GM23338 (cell line): ENCODE measurements around the gene NAPSA. TPM values are rescaled to one million over a fixed set of nuclear protein-coding genes. Genes with fewer than 3 reads are reported as not detected.

Source experiments
- ATAC-seq: fragments of 200-7000 bp; cut with Tn5 transposase; 3 replicates; pipeline ENCODE4 v1.9.1; 2020
- DNase-seq: peaks from one replicate; pipeline ENCODE4 v3.0.0-alpha.2; 2015; ENCODE audit warnings: low spot score
- H2AFZ ChIP-seq: fragments of 200-600 bp; sonication (generic); 2 replicates; pipeline ENCODE4 v1.8.0; 2016; ENCODE audit warnings: antibody characterized with exemption, mild to moderate bottlenecking, moderate library complexity
- H3F3A ChIP-seq: fragments of 200-600 bp; sonication (generic); replicated peaks from 2 replicates; pipeline ENCODE4 v1.8.0; 2017; ENCODE audit warnings: antibody characterized with exemption, mixed run types, low read depth
- H3K27ac ChIP-seq: fragments of 200-600 bp; sonication (generic); 2 replicates; pipeline ENCODE4 v1.6.1; 2016; ENCODE audit warnings: low read depth
- H3K27me3 ChIP-seq: fragments of 200-600 bp; sonication (generic); 2 replicates; pipeline ENCODE4 v1.8.0; 2016; ENCODE audit warnings: mild to moderate bottlenecking, mixed run types, moderate library complexity; ENCODE audit not compliant: insufficient read depth
- H3K36me3 ChIP-seq: fragments of 200-600 bp; sonication (generic); 2 replicates; pipeline ENCODE4 v1.8.0; 2016; ENCODE audit warnings: mild to moderate bottlenecking; ENCODE audit not compliant: insufficient read depth
- H3K4me1 ChIP-seq: fragments of 200-600 bp; sonication (generic); 2 replicates; pipeline ENCODE4 v1.8.0; 2016; ENCODE audit warnings: mild to moderate bottlenecking, moderate library complexity; ENCODE audit not compliant: insufficient read depth
- H3K4me2 ChIP-seq: fragments of 200-600 bp; sonication (generic); 2 replicates; pipeline ENCODE4 v1.7.1; 2017; ENCODE audit warnings: mixed run types
- H3K4me3 ChIP-seq: fragments of 200-600 bp; sonication (generic); 2 replicates; pipeline ENCODE4 v1.6.1; 2016; ENCODE audit warnings: mixed run types
- H3K79me2 ChIP-seq: fragments of 200-600 bp; sonication (generic); replicated peaks from 2 replicates; pipeline ENCODE4 v1.8.0; 2017; ENCODE audit warnings: mild to moderate bottlenecking; ENCODE audit not compliant: insufficient read depth
- H3K9me2 ChIP-seq: fragments of 200-600 bp; sonication (generic); 2 replicates; pipeline ENCODE4 v1.8.0; 2017; ENCODE audit not compliant: insufficient read depth
- H4K20me1 ChIP-seq: fragments of 200-600 bp; sonication (generic); replicated peaks from 2 replicates; pipeline ENCODE4 v1.8.0; 2017; ENCODE audit warnings: mild to moderate bottlenecking; ENCODE audit not compliant: insufficient read depth
- H3K27ac Mint-ChIP-seq: 2 replicates; pipeline ENCODE4 v1.8.0; 2020; ENCODE audit warnings: inconsistent platforms, mild to moderate bottlenecking, moderate library complexity, mixed read lengths
- H3K27me3 Mint-ChIP-seq: 3 replicates; pipeline ENCODE4 v1.8.0; 2022; ENCODE audit warnings: low read depth, mild to moderate bottlenecking, moderate library complexity, mixed read lengths, inconsistent platforms; ENCODE audit not compliant: insufficient read depth, poor library complexity
- H3K36me3 Mint-ChIP-seq: 3 replicates; pipeline ENCODE4 v1.8.0; 2021; ENCODE audit warnings: low read depth, mild to moderate bottlenecking, inconsistent platforms, moderate library complexity, mixed read lengths
- H3K4me1 Mint-ChIP-seq: 3 replicates; pipeline ENCODE4 v1.8.0; 2020; ENCODE audit warnings: mild to moderate bottlenecking, inconsistent platforms, mixed read lengths
- H3K4me3 Mint-ChIP-seq: 3 replicates; pipeline ENCODE4 v1.8.0; 2021; ENCODE audit warnings: moderate library complexity, mild to moderate bottlenecking, inconsistent platforms, mixed read lengths
- H3K9me3 Mint-ChIP-seq: 3 replicates; pipeline ENCODE4 v1.8.0; 2020; ENCODE audit warnings: moderate library complexity, mild to moderate bottlenecking, inconsistent platforms, mixed read lengths
- CREB1 ChIP-seq: fragments of 250-450 bp; sonication (Bioruptor Pico); IDR thresholded peaks from 2 replicates; pipeline ENCODE4 v1.5.0; 2020; ENCODE audit warnings: low read depth, mild to moderate bottlenecking, moderate library complexity
- EZH2 ChIP-seq: fragments of 200-600 bp; sonication (generic); IDR thresholded peaks from one replicate; pipeline ENCODE4 v1.8.0; 2017; ENCODE audit warnings: antibody characterized with exemption, mild to moderate bottlenecking, low read depth; ENCODE audit not compliant: unreplicated experiment
- EZH2phosphoT487 ChIP-seq: fragments of 200-600 bp; sonication (generic); IDR thresholded peaks from one replicate; pipeline ENCODE4 v1.8.1; 2018; ENCODE audit warnings: antibody characterized with exemption; ENCODE audit not compliant: unreplicated experiment
- JUNB ChIP-seq: IDR thresholded peaks from one replicate; pipeline ENCODE4 v1.6.1; 2016; ENCODE audit warnings: antibody characterized with exemption; ENCODE audit not compliant: unreplicated experiment
- NANOG ChIP-seq: IDR thresholded peaks from 2 replicates; pipeline ENCODE4 v1.6.1; 2016; ENCODE audit warnings: antibody characterized with exemption, borderline replicate concordance
- POLR2AphosphoS5 ChIP-seq: IDR thresholded peaks from 2 replicates; pipeline ENCODE4 v1.6.1; 2016; ENCODE audit warnings: antibody characterized with exemption, low read depth
- STAT1 ChIP-seq: IDR thresholded peaks from one replicate; pipeline ENCODE4 v1.6.1; 2016; ENCODE audit warnings: antibody characterized with exemption; ENCODE audit not compliant: unreplicated experiment
- ZNF114 ChIP-seq: fragments of 250-450 bp; sonication (Bioruptor Pico); IDR thresholded peaks from 2 replicates; pipeline ENCODE4 v1.5.0; 2020; ENCODE audit warnings: mild to moderate bottlenecking, moderate library complexity
- ZNF331 ChIP-seq: fragments of 250-450 bp; sonication (Bioruptor Pico); IDR thresholded peaks from 2 replicates; pipeline ENCODE4 v1.5.0; 2020; ENCODE audit warnings: low read depth, mild to moderate bottlenecking, moderate library complexity
- polyA plus RNA-seq: library from polyadenylated mRNA; unstranded; fragments of >200 nt; fragmentation: Nextera tagmentation; extraction: Ambion mirVana; gene quantifications from 2 replicates; pipeline ENCODE4 v1.2.1, GENCODE V29; 2016
- total RNA-seq: library from RNA; depleted of rRNA; stranded (reverse); fragments of >200 nt; shearing (Covaris generic); gene quantifications from 2 replicates; pipeline ENCODE4 v1.2.3, GENCODE V29; 2014
- TF ChIP-seq, protein P1 (sequence below), 2 experiments: fragments of 200-600 bp in 1 of 2; sonication (generic) in 1 of 2; conservative IDR thresholded peaks; 2 replicates each; pipeline versions ENCODE4 v1.5.1 to v1.6.1; 2016 to 2017; ENCODE audit warnings: antibody characterized with exemption in 2 of 2, low read depth in 2 of 2, mild to moderate bottlenecking in 2 of 2, moderate library complexity in 1 of 2
- TF ChIP-seq, protein P2 (sequence below): IDR thresholded peaks from one replicate; pipeline ENCODE4 v1.6.1; 2018; ENCODE audit warnings: antibody characterized with exemption; ENCODE audit not compliant: unreplicated experiment
- TF ChIP-seq, protein P3 (sequence below): IDR thresholded peaks from 2 replicates; pipeline ENCODE4 v1.6.1; 2016; ENCODE audit warnings: antibody characterized with exemption
- TF ChIP-seq, protein P4 (sequence below): fragments of 250-450 bp; sonication (Bioruptor Pico); IDR thresholded peaks from 2 replicates; pipeline ENCODE4 v1.5.0; 2020; ENCODE audit warnings: mild to moderate bottlenecking, moderate library complexity

NAPSA gene
- total and polyA plus RNA-seq, 2 experiments from 2014 or later = 0.14 to 0.99 TPM

DNA sequence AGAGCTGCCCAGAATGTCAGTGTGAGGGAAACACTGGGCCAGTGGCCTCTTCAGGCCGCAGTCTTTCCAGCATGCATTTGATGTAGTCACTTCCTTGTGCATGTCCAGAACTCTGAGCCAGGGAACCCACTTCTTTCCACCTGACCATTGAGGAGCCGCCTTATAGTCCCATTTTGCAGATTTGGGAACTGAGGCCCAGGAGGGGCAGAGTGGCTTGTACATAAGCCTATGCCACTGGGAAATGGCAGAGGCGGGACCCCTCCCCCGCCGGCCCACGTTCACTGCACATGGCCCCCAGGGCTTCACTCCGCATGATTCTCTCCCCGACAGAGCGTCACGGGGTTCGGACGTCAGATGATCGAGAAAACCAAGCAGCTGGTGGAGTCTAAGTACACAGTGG is 47.7 kb upstream of the NAPSA start:
- Mint-ChIP-seq H3K4me1 (peaks cover 6% of the 10 kb centered on the region; the same call in 2 of the 3 replicates), H3K36me3 (peaks cover 49% of the 10 kb centered on the region), H3K27ac (no peak overlapping the region), H3K9me3 (no peaks in the 10 kb centered on the region; the same call in 2 of the 3 replicates), H3K4me3 (no peak overlapping the region), H3K27me3 (peaks cover 8% of the 10 kb centered on the region)
- Histone ChIP-seq H3K4me2 (no peak overlapping the region), H3K9me2 (no peaks in the 10 kb centered on the region), H3K4me3 (no peak overlapping the region), H3K79me2 (no peaks in the 10 kb centered on the region), H3K36me3 (no peaks in the 10 kb centered on the region; the same call in 1 of the 2 replicates), H3K27ac (no peak overlapping the region), H3K27me3 (no peaks in the 10 kb centered on the region), H3F3A (peaks cover 4% of the 10 kb centered on the region), H2AFZ (no peak overlapping the region), H4K20me1 (no peaks in the 10 kb centered on the region; the same call in 1 of the 2 replicates), H3K4me1 (peaks cover 7% of the 10 kb centered on the region; the same call in 1 of the 2 replicates)
- ATAC-seq (no peak), DNase-seq (no peak)
- TF ChIP-seq NANOG (no peak), EZH2phosphoT487 (no peak), ZNF114 (CRISPR knock-in tag) (no peak), CREB1 (CRISPR knock-in tag) (no peak), EZH2 (no peak), ZNF331 (CRISPR knock-in tag) (no peak), STAT1 (no peak), JUNB (no peak), POLR2AphosphoS5 (no peak)
- TF ChIP-seq, protein P1, sequence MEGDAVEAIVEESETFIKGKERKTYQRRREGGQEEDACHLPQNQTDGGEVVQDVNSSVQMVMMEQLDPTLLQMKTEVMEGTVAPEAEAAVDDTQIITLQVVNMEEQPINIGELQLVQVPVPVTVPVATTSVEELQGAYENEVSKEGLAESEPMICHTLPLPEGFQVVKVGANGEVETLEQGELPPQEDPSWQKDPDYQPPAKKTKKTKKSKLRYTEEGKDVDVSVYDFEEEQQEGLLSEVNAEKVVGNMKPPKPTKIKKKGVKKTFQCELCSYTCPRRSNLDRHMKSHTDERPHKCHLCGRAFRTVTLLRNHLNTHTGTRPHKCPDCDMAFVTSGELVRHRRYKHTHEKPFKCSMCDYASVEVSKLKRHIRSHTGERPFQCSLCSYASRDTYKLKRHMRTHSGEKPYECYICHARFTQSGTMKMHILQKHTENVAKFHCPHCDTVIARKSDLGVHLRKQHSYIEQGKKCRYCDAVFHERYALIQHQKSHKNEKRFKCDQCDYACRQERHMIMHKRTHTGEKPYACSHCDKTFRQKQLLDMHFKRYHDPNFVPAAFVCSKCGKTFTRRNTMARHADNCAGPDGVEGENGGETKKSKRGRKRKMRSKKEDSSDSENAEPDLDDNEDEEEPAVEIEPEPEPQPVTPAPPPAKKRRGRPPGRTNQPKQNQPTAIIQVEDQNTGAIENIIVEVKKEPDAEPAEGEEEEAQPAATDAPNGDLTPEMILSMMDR (conservative IDR thresholded peaks at IDR 0.05; ENCODE audit: low read depth in 2 of 2) = no peak
- TF ChIP-seq, protein P2, sequence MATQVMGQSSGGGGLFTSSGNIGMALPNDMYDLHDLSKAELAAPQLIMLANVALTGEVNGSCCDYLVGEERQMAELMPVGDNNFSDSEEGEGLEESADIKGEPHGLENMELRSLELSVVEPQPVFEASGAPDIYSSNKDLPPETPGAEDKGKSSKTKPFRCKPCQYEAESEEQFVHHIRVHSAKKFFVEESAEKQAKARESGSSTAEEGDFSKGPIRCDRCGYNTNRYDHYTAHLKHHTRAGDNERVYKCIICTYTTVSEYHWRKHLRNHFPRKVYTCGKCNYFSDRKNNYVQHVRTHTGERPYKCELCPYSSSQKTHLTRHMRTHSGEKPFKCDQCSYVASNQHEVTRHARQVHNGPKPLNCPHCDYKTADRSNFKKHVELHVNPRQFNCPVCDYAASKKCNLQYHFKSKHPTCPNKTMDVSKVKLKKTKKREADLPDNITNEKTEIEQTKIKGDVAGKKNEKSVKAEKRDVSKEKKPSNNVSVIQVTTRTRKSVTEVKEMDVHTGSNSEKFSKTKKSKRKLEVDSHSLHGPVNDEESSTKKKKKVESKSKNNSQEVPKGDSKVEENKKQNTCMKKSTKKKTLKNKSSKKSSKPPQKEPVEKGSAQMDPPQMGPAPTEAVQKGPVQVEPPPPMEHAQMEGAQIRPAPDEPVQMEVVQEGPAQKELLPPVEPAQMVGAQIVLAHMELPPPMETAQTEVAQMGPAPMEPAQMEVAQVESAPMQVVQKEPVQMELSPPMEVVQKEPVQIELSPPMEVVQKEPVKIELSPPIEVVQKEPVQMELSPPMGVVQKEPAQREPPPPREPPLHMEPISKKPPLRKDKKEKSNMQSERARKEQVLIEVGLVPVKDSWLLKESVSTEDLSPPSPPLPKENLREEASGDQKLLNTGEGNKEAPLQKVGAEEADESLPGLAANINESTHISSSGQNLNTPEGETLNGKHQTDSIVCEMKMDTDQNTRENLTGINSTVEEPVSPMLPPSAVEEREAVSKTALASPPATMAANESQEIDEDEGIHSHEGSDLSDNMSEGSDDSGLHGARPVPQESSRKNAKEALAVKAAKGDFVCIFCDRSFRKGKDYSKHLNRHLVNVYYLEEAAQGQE = no peak
- TF ChIP-seq, protein P3, sequence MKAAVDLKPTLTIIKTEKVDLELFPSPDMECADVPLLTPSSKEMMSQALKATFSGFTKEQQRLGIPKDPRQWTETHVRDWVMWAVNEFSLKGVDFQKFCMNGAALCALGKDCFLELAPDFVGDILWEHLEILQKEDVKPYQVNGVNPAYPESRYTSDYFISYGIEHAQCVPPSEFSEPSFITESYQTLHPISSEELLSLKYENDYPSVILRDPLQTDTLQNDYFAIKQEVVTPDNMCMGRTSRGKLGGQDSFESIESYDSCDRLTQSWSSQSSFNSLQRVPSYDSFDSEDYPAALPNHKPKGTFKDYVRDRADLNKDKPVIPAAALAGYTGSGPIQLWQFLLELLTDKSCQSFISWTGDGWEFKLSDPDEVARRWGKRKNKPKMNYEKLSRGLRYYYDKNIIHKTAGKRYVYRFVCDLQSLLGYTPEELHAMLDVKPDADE = no peak
- TF ChIP-seq, protein P4, sequence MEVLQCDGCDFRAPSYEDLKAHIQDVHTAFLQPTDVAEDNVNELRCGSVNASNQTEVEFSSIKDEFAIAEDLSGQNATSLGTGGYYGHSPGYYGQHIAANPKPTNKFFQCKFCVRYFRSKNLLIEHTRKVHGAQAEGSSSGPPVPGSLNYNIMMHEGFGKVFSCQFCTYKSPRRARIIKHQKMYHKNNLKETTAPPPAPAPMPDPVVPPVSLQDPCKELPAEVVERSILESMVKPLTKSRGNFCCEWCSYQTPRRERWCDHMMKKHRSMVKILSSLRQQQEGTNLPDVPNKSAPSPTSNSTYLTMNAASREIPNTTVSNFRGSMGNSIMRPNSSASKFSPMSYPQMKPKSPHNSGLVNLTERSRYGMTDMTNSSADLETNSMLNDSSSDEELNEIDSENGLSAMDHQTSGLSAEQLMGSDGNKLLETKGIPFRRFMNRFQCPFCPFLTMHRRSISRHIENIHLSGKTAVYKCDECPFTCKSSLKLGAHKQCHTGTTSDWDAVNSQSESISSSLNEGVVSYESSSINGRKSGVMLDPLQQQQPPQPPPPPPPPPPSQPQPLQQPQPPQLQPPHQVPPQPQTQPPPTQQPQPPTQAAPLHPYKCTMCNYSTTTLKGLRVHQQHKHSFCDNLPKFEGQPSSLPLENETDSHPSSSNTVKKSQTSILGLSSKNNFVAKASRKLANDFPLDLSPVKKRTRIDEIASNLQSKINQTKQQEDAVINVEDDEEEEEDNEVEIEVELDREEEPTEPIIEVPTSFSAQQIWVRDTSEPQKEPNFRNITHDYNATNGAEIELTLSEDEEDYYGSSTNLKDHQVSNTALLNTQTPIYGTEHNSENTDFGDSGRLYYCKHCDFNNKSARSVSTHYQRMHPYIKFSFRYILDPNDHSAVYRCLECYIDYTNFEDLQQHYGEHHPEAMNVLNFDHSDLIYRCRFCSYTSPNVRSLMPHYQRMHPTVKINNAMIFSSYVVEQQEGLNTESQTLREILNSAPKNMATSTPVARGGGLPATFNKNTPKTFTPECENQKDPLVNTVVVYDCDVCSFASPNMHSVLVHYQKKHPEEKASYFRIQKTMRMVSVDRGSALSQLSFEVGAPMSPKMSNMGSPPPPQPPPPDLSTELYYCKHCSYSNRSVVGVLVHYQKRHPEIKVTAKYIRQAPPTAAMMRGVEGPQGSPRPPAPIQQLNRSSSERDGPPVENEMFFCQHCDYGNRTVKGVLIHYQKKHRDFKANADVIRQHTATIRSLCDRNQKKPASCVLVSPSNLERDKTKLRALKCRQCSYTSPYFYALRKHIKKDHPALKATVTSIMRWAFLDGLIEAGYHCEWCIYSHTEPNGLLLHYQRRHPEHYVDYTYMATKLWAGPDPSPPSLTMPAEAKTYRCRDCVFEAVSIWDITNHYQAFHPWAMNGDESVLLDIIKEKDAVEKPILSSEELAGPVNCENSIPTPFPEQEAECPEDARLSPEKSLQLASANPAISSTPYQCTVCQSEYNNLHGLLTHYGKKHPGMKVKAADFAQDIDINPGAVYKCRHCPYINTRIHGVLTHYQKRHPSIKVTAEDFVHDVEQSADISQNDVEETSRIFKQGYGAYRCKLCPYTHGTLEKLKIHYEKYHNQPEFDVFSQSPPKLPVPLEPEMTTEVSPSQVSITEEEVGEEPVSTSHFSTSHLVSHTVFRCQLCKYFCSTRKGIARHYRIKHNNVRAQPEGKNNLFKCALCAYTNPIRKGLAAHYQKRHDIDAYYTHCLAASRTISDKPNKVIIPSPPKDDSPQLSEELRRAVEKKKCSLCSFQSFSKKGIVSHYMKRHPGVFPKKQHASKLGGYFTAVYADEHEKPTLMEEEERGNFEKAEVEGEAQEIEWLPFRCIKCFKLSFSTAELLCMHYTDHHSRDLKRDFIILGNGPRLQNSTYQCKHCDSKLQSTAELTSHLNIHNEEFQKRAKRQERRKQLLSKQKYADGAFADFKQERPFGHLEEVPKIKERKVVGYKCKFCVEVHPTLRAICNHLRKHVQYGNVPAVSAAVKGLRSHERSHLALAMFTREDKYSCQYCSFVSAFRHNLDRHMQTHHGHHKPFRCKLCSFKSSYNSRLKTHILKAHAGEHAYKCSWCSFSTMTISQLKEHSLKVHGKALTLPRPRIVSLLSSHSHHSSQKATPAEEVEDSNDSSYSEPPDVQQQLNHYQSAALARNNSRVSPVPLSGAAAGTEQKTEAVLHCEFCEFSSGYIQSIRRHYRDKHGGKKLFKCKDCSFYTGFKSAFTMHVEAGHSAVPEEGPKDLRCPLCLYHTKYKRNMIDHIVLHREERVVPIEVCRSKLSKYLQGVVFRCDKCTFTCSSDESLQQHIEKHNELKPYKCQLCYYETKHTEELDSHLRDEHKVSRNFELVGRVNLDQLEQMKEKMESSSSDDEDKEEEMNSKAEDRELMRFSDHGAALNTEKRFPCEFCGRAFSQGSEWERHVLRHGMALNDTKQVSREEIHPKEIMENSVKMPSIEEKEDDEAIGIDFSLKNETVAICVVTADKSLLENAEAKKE (CRISPR knock-in tag) = no peak
